IMR-90 (cell line): ENCODE results near the gene TMEM9. TPM values are rescaled to one million over a fixed set of nuclear protein-coding genes. Genes with fewer than 3 reads are reported as not detected.

Experiments
- ATAC-seq: fragments of 200-7000 bp; cut with Tn5 transposase; 2 replicates; pipeline ENCODE4 v1.9.1; 2020; ENCODE audit warnings: low read depth, mild to moderate bottlenecking, moderate library complexity
- BruUV-seq: library from RNA; stranded (reverse); fragments of 400-500 nt; replicated peaks from 2 replicates; lab custom pipeline; 2021; lab: Mats Ljungman, UMichigan
- CTCF ChIA-PET: fragments of 300-600 bp; formaldehyde crosslinking; extraction: SDS; loops from one replicate; lab custom pipeline; 2021; ENCODE audit warnings: antibody characterized with exemption; lab: Yijun Ruan, JAX
- POLR2A ChIA-PET: fragments of 300-600 bp; sonication (Branson Sonifier 250); formaldehyde crosslinking; loops from one replicate; lab custom pipeline; 2022; ENCODE audit warnings: antibody characterized with exemption; ENCODE audit not compliant: unreplicated experiment; lab: Charles Lee
- DNase-seq: peaks from one replicate; pipeline ENCODE4 v3.0.0; 2013
- H2AFZ ChIP-seq: replicated peaks from 2 replicates; pipeline ENCODE3; 2013; ENCODE audit warnings: low read length, mild to moderate bottlenecking; ENCODE audit not compliant: poor library complexity
- H2AK5ac ChIP-seq: 2 replicates; pipeline ENCODE4 v1.6.1; 2013; ENCODE audit warnings: low read depth, low read length, inconsistent platforms
- H2AK9ac ChIP-seq: replicated peaks from 2 replicates; pipeline ENCODE3; 2013; ENCODE audit warnings: mild to moderate bottlenecking, low read depth, low read length, moderate library complexity; ENCODE audit not compliant: poor library complexity
- H2BK120ac ChIP-seq: 2 replicates; pipeline ENCODE4 v1.6.1; 2013; ENCODE audit warnings: low read depth, low read length, inconsistent platforms
- H2BK15ac ChIP-seq: 3 replicates; pipeline ENCODE4 v1.6.1; 2013; ENCODE audit warnings: low read depth, low read length, inconsistent platforms
- H2BK20ac ChIP-seq: 2 replicates; pipeline ENCODE4 v1.6.1; 2013; ENCODE audit warnings: low read depth, mild to moderate bottlenecking, inconsistent platforms, low read length, moderate library complexity
- H2BK5ac ChIP-seq: 2 replicates; pipeline ENCODE4 v1.6.1; 2013; ENCODE audit warnings: mild to moderate bottlenecking, low read depth, low read length, inconsistent platforms; ENCODE audit not compliant: poor library complexity, severe bottlenecking
- H3K14ac ChIP-seq: replicated peaks from 2 replicates; pipeline ENCODE4 v1.6.1; 2013; ENCODE audit warnings: low read depth, low read length, inconsistent platforms
- H3K18ac ChIP-seq: 2 replicates; pipeline ENCODE4 v1.6.1; 2013; ENCODE audit warnings: low read depth, low read length, control low read depth
- H3K23ac ChIP-seq: 2 replicates; pipeline ENCODE4 v1.6.1; 2013; ENCODE audit warnings: low read depth, low read length, inconsistent platforms
- H3K27ac ChIP-seq: 2 replicates; pipeline ENCODE4 v1.5.1; 2013; ENCODE audit warnings: mild to moderate bottlenecking, control low read depth, low read length; ENCODE audit not compliant: insufficient read depth
- H3K27me3 ChIP-seq: 2 replicates; pipeline ENCODE4 v1.6.1; 2013; ENCODE audit warnings: low read length; ENCODE audit not compliant: control insufficient read depth, insufficient read depth
- H3K36me3 ChIP-seq: 2 replicates; pipeline ENCODE4 v1.6.1; 2013; ENCODE audit warnings: low read length, mixed read lengths; ENCODE audit not compliant: control insufficient read depth, insufficient read depth
- H3K4ac ChIP-seq: 2 replicates; pipeline ENCODE4 v1.6.1; 2013; ENCODE audit warnings: low read depth, low read length, inconsistent platforms
- H3K4me1 ChIP-seq: 2 replicates; pipeline ENCODE4 v1.6.1; 2013; ENCODE audit warnings: low read length, mixed read lengths; ENCODE audit not compliant: control insufficient read depth, insufficient read depth
- H3K4me2 ChIP-seq: 2 replicates; pipeline ENCODE4 v1.6.1; 2013; ENCODE audit warnings: low read depth, mild to moderate bottlenecking, control low read depth, low read length, moderate library complexity
- H3K4me3 ChIP-seq: 2 replicates; pipeline ENCODE4 v1.5.1; 2013; ENCODE audit warnings: low read depth, mild to moderate bottlenecking, control low read depth, low read length, moderate library complexity; ENCODE audit not compliant: insufficient read depth
- H3K56ac ChIP-seq: 2 replicates; pipeline ENCODE4 v1.6.1; 2013; ENCODE audit warnings: low read length, inconsistent platforms; ENCODE audit not compliant: insufficient read depth; ENCODE audit errors: extremely low read depth
- H3K79me1 ChIP-seq, 2 experiments: 2 replicates each; pipeline ENCODE4 v1.6.1; 2013; ENCODE audit warnings: low read length in 2 of 2, inconsistent platforms in 1 of 2, low read depth in 1 of 2
- H3K9ac ChIP-seq: 2 replicates; pipeline ENCODE4 v1.6.1; 2013; ENCODE audit warnings: low read depth, low read length, control low read depth
- H3K9me1 ChIP-seq: 2 replicates; pipeline ENCODE4 v1.6.1; 2013; ENCODE audit warnings: low read length, inconsistent platforms; ENCODE audit not compliant: insufficient read depth
- H3K9me3 ChIP-seq: 2 replicates; pipeline ENCODE4 v1.6.1; 2013; ENCODE audit warnings: low read length; ENCODE audit not compliant: control insufficient read depth, insufficient read depth
- H4K20me1 ChIP-seq: 2 replicates; pipeline ENCODE4 v1.6.1; 2013; ENCODE audit warnings: low read length, inconsistent platforms; ENCODE audit not compliant: insufficient read depth
- H4K5ac ChIP-seq: 2 replicates; pipeline ENCODE4 v1.6.1; 2013; ENCODE audit warnings: mild to moderate bottlenecking, low read depth, low read length, control low read depth
- H4K8ac ChIP-seq, 2 experiments: 2 replicates each; pipeline ENCODE4 v1.6.1; 2013; ENCODE audit warnings: low read depth in 2 of 2, low read length in 2 of 2, control low read depth in 1 of 2, inconsistent platforms in 1 of 2
- H4K91ac ChIP-seq: 2 replicates; pipeline ENCODE4 v1.6.1; 2013; ENCODE audit warnings: low read depth, low read length, inconsistent platforms; ENCODE audit not compliant: insufficient read depth
- CHD1 ChIP-seq: IDR thresholded peaks from 2 replicates; pipeline ENCODE4 v1.6.1; 2012; ENCODE audit warnings: low read depth, low read length, improper control_type of control experiment
- MAZ ChIP-seq: IDR thresholded peaks from 2 replicates; pipeline ENCODE4 v1.6.1; 2012; ENCODE audit warnings: low read depth, mild to moderate bottlenecking, low read length, improper control_type of control experiment, moderate library complexity, borderline replicate concordance
- NFE2L2 ChIP-seq: fragments of 150-350 bp; IDR thresholded peaks from 2 replicates; pipeline ENCODE4 v1.6.1; 2016; ENCODE audit warnings: low read depth, mild to moderate bottlenecking, low read length
- RFX5 ChIP-seq: IDR thresholded peaks from 2 replicates; pipeline ENCODE4 v1.8.0; 2012; ENCODE audit warnings: low read depth, mild to moderate bottlenecking, low read length, moderate library complexity
- SMC3 ChIP-seq: fragments of 150-350 bp; IDR thresholded peaks from 2 replicates; pipeline ENCODE4 v1.6.1; 2016; ENCODE audit warnings: low read depth, mild to moderate bottlenecking, antibody characterized with exemption, low read length, moderate library complexity
- WGBS, 2 experiments: methylation state at CpG; one replicate each; pipeline versions ENCODE4 v1.1.5 to v1.1.7; 2013; ENCODE audit warnings: missing lambda C conversion rate in 2 of 2; ENCODE audit not compliant: insufficient read length in 1 of 2; ENCODE audit errors: extremely low coverage in 2 of 2; 5-methylcytosine and 5-hydroxymethylcytosine counted together
- dilution Hi-C: fragments of 300-500 bp; cut with HindIII; formaldehyde crosslinking; loops from one replicate; pipeline ENCODE4 v1.14.3; 2018; ENCODE audit warnings: low sequenced_read_pairs; ENCODE audit not compliant: unreplicated experiment
- in situ Hi-C: fragments of 300-500 bp; cut with MboI; formaldehyde crosslinking; loops from 3 replicates; pipeline ENCODE4 v1.14.3; 2019; ENCODE audit warnings: low sequenced_read_pairs, inconsistent platforms, mixed read lengths
- intact Hi-C: fragments of 100-400 bp; cut with micrococcal nuclease; formaldehyde crosslinking; loops from 2 replicates; pipeline ENCODE4 v1.10.0; 2022
- polyA plus RNA-seq, 3 experiments: library from polyadenylated mRNA; depleted of rRNA; stranded (reverse); fragments of >200 nt; gene quantifications; 2 replicates each; pipeline ENCODE4 v1.2.3, GENCODE V29; 2012; ENCODE audit warnings: low replicate concordance in 1 of 3
- total RNA-seq: library from RNA; depleted of rRNA; stranded (reverse); fragments of >200 nt; gene quantifications from 2 replicates; pipeline ENCODE4 v1.2.3, GENCODE V29; 2012
- TF ChIP-seq, protein P1 (sequence below): conservative IDR thresholded peaks from 2 replicates; pipeline ENCODE4 v1.5.1; 2012; ENCODE audit warnings: mild to moderate bottlenecking, low read depth, low read length, improper control_type of control experiment
- TF ChIP-seq, protein P2 (sequence below): fragments of 150-350 bp; IDR thresholded peaks from 2 replicates; pipeline ENCODE4 v1.6.1; 2017; ENCODE audit warnings: mild to moderate bottlenecking, antibody characterized with exemption, low read length, low read depth

The TMEM9 gene
- total and polyA plus RNA-seq, 2 of the 4 experiments (the other 2 are of a cell fraction): 76.7 to 107 TPM

DNA sequence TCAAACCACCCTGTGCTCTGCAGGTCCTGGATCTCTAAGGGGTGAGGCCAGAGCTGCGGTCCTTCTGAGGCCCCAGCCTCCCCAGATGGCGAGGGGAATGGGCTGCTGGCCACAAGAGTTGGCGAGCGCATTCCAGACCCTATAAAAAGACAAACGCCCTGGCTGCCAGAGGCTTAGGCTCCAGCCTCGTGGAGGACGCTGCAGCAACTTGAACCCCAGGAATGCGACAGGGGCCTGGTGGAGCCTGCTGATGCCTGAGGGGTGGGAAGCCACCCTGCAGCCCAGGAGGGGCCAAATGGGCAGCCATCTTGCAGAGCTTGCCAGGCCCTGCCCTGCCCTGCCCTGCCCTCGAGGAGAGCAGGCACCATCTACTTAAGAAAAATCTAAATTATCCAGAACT lies 50.6 kb downstream of the TMEM9 start:
- ATAC-seq: no peak
- H3K9ac ChIP-seq: no peak overlapping the region
- no TSS peak for BruUV-seq
- H3K18ac ChIP-seq: no peak overlapping the region
- no peaks in the 10 kb centered on the region for H3K36me3 ChIP-seq
- no peaks in the 10 kb centered on the region for H4K20me1 ChIP-seq
- H2BK5ac ChIP-seq: no peak overlapping the region
- no peak overlapping the region for H3K4ac ChIP-seq
- 51% methylated on average over 4 of the region's 9 CpGs; no CpG with 5 or more reads in 1 of the 2 experiments for WGBS, 2 experiments
- no peak overlapping the region for H4K91ac ChIP-seq
- dilution Hi-C loops: no loop called here
- in situ Hi-C loops: no loop called here
- no peaks in the 10 kb centered on the region for H3K9me1 ChIP-seq
- DNase-seq: no peak
- H4K8ac ChIP-seq: no peak overlapping the region
- no peaks in the 10 kb centered on the region for H3K9me3 ChIP-seq
- ChIA-PET POLR2A (no interaction called here), CTCF (interaction anchor here (0.5 to 1.0 kb wide), 2 partner anchors 54 to 1700 kb away, joined by 3 read pairs; no protein-coding TSS in a partner anchor)
- H2AK5ac ChIP-seq: no peak overlapping the region
- H2BK20ac ChIP-seq: no peak overlapping the region
- no peak overlapping the region for H3K4me3 ChIP-seq
- H2BK15ac ChIP-seq: no peak overlapping the region
- no peak overlapping the region for H3K14ac ChIP-seq
- H3K79me1 ChIP-seq: no peaks in the 10 kb centered on the region
- no peak overlapping the region for H3K27ac ChIP-seq
- no peak overlapping the region for H3K56ac ChIP-seq
- H3K23ac ChIP-seq: no peak overlapping the region
- no peak overlapping the region for H4K5ac ChIP-seq
- H3K4me1 ChIP-seq: no peaks in the 10 kb centered on the region
- H2AK9ac ChIP-seq: no peak overlapping the region
- no peak overlapping the region for H2BK120ac ChIP-seq
- TF ChIP-seq SMC3 (no peak), NFE2L2 (no peak), CHD1 (no peak), RFX5 (no peak), MAZ (no peak)
- TF ChIP-seq, protein P1, sequence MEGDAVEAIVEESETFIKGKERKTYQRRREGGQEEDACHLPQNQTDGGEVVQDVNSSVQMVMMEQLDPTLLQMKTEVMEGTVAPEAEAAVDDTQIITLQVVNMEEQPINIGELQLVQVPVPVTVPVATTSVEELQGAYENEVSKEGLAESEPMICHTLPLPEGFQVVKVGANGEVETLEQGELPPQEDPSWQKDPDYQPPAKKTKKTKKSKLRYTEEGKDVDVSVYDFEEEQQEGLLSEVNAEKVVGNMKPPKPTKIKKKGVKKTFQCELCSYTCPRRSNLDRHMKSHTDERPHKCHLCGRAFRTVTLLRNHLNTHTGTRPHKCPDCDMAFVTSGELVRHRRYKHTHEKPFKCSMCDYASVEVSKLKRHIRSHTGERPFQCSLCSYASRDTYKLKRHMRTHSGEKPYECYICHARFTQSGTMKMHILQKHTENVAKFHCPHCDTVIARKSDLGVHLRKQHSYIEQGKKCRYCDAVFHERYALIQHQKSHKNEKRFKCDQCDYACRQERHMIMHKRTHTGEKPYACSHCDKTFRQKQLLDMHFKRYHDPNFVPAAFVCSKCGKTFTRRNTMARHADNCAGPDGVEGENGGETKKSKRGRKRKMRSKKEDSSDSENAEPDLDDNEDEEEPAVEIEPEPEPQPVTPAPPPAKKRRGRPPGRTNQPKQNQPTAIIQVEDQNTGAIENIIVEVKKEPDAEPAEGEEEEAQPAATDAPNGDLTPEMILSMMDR: no peak
- TF ChIP-seq, protein P2, sequence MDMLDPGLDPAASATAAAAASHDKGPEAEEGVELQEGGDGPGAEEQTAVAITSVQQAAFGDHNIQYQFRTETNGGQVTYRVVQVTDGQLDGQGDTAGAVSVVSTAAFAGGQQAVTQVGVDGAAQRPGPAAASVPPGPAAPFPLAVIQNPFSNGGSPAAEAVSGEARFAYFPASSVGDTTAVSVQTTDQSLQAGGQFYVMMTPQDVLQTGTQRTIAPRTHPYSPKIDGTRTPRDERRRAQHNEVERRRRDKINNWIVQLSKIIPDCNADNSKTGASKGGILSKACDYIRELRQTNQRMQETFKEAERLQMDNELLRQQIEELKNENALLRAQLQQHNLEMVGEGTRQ: no peak
- no peak overlapping the region for H2AFZ ChIP-seq
- peaks cover 70% of the 10 kb centered on the region for H3K27me3 ChIP-seq
- intact Hi-C loops: no loop called here
- no peak overlapping the region for H3K4me2 ChIP-seq
